H1 (cell line): ENCODE measurements around the gene EFHC1.

Experiments used
- POLR2A ChIP-seq, 2 experiments: IDR thresholded peaks; 1 replicate in 1 of 2; 2 replicates in 1 of 2; pipeline ENCODE4 v1.6.1; 2011; ENCODE audit warnings: low read depth in 2 of 2, low read length in 2 of 2, mild to moderate bottlenecking in 2 of 2; ENCODE audit errors: control extremely low read depth in 1 of 2
- TBP ChIP-seq: IDR thresholded peaks from 2 replicates; pipeline ENCODE4 v1.6.1; 2011; ENCODE audit warnings: low read depth, low read length, improper control_type of control experiment
- USF2 ChIP-seq: IDR thresholded peaks from 2 replicates; pipeline ENCODE4 v1.6.1; 2011; ENCODE audit warnings: low read length, improper control_type of control experiment

- no peak for TF ChIP-seq POLR2A (IDR thresholded peaks at IDR 0.05; ENCODE audit: control extremely low read depth in 1 of 2, low read depth in 2 of 2, low read length in 2 of 2)
- TF ChIP-seq USF2: no peak
- no peak for TF ChIP-seq TBP
Measured at GRCh38 chr6:52570291-52570700, 150.2 kb downstream of the EFHC1 start.
